ENCODE data around the gene SEL1L. TPM values are rescaled to one million over a fixed set of nuclear protein-coding genes. Genes with fewer than 3 reads are reported as not detected.
A peak's percentile ranks its signal among the peaks of the same experiment; 100 is the strongest.

Gene SEL1L
- 58.6 TPM for total RNA-seq (2013)
- polyA plus RNA-seq (10 to 100 TPM; 14.4 to 48.4 (median 42.5) TPM), polyA minus RNA-seq (34.5 and 42.4 TPM in 2 replicates), total RNA-seq (105 to 319 (median 168) reads per million in 11 experiments)

- intact Hi-C loops (cut with micrococcal nuclease) = loop anchor here in 1 of 2 donors (5.0 kb wide), 1 partner anchor 311 kb away; the partner anchor contains the start of gene GTF2A1
- peak within 1 kb of the TSS; percentile 97 for H3K4me3 Mint-ChIP-seq
- peaks cover 0 to 5% of the 10 kb centered on the region in 2 donors for H3K36me3 ChIP-seq (replicated peaks in 1 of 2; ENCODE audit: control insufficient read depth in 1 of 2, insufficient read depth in 2 of 2, low read length in 2 of 2)
- peaks cover 45% of the 10 kb centered on the region for H4K20me1 ChIP-seq (ENCODE audit: insufficient read depth, low read length)
- H3K9ac ChIP-seq (ENCODE audit: insufficient read depth, low read length, poor library complexity, severe bottlenecking) = peak within 1 kb of the TSS; percentile 84
- peaks cover 50% of the 10 kb centered on the region for H3K4me1 Mint-ChIP-seq
- H3K27ac ChIP-seq (ENCODE audit: low read depth in 1 of 2, low read length in 2 of 2) = peak within 1 kb of the TSS; percentile 50 to 84
- WGBS (ENCODE audit: insufficient coverage) = under 1% methylated on average over 48 of the region's 50 CpGs
- H3K36me3 Mint-ChIP-seq = peaks cover 0 to 3% of the 10 kb centered on the region in 2 donors
- no peaks in the 10 kb centered on the region for H3K27me3 Mint-ChIP-seq (ENCODE audit: low read depth in 3 of 3)
- peak within 1 kb of the TSS; percentile 75 to 89 (median 88) for H3K4me3 ChIP-seq (replicated peaks in 1 of 3; ENCODE audit: low read depth in 2 of 3, low read length in 3 of 3)
- peak within 1 kb of the TSS; percentile 79 for H2AFZ ChIP-seq (ENCODE audit: insufficient read depth, low read depth, low read length, poor library complexity, severe bottlenecking)
- H3K27me3 ChIP-seq (ENCODE audit: control insufficient read depth in 2 of 2, insufficient read depth in 2 of 2, low read length in 2 of 2) = no peaks in the 10 kb centered on the region
- H3K79me2 ChIP-seq (ENCODE audit: insufficient read depth, low read length) = peaks cover 50% of the 10 kb centered on the region
- DNase-seq = peak; percentile 98 to 99 (median 99)
- TF ChIP-seq, protein P1, sequence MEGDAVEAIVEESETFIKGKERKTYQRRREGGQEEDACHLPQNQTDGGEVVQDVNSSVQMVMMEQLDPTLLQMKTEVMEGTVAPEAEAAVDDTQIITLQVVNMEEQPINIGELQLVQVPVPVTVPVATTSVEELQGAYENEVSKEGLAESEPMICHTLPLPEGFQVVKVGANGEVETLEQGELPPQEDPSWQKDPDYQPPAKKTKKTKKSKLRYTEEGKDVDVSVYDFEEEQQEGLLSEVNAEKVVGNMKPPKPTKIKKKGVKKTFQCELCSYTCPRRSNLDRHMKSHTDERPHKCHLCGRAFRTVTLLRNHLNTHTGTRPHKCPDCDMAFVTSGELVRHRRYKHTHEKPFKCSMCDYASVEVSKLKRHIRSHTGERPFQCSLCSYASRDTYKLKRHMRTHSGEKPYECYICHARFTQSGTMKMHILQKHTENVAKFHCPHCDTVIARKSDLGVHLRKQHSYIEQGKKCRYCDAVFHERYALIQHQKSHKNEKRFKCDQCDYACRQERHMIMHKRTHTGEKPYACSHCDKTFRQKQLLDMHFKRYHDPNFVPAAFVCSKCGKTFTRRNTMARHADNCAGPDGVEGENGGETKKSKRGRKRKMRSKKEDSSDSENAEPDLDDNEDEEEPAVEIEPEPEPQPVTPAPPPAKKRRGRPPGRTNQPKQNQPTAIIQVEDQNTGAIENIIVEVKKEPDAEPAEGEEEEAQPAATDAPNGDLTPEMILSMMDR (IDR thresholded peaks at IDR 0.05) = no peak
- H3K9me3 ChIP-seq (replicated peaks in 1 of 2; ENCODE audit: control insufficient read depth in 1 of 2, insufficient read depth in 1 of 2, low read length in 2 of 2) = peaks cover 6 to 7% of the 10 kb centered on the region in 2 donors
- peak within 1 kb of the TSS; percentile 88 to 96 (median 95) for H3K27ac Mint-ChIP-seq
- H3K4me1 ChIP-seq (ENCODE audit: control insufficient read depth in 1 of 2, insufficient read depth in 2 of 2, low read length in 2 of 2) = peaks cover 39 to 50% of the 10 kb centered on the region in 2 donors
- peaks cover 3 to 11% (median 10%) of the 10 kb centered on the region in 7 donors for H3K9me3 Mint-ChIP-seq
- peak within 1 kb of the TSS; percentile 96 for H3K4me2 ChIP-seq (replicated peaks; ENCODE audit: extremely low read depth, low read length, poor library complexity, severe bottlenecking)
These were observed at the start of gene SEL1L for GRCh38 chr14:81533536-81534343. SEL1L (minus strand) TSS chr14:81533853; CDS start chr14:81533744, 109 bp downstream.

- H3K4me2 ChIP-seq (replicated peaks; ENCODE audit: extremely low read depth, low read length, poor library complexity, severe bottlenecking) = no peak overlapping the region
- H3K79me2 ChIP-seq (ENCODE audit: insufficient read depth, low read length) = no peaks in the 10 kb centered on the region
- no peak overlapping the region for H3K9ac ChIP-seq (ENCODE audit: insufficient read depth, low read length, poor library complexity, severe bottlenecking)
- Mint-ChIP-seq H3K4me1 (no peaks in the 10 kb centered on the region), H3K36me3 (no peaks in the 10 kb centered on the region), H3K9me3 (peaks cover 0 to 13% (median 5%) of the 10 kb centered on the region in 7 donors), H3K27ac (no peak overlapping the region), H3K27me3 (ENCODE audit: low read depth in 3 of 3) (peaks cover 0 to 4% (median 4%) of the 10 kb centered on the region in 3 donors), H3K4me3 (no peak overlapping the region)
- no peaks in the 10 kb centered on the region for H3K4me1 ChIP-seq (ENCODE audit: control insufficient read depth in 1 of 2, insufficient read depth in 2 of 2, low read length in 2 of 2)
- no peak overlapping the region for H3K4me3 ChIP-seq (replicated peaks in 1 of 3; ENCODE audit: low read depth in 2 of 3, low read length in 3 of 3)
- no peak for DNase-seq
- H3K9me3 ChIP-seq (replicated peaks in 1 of 2; ENCODE audit: control insufficient read depth in 1 of 2, insufficient read depth in 1 of 2, low read length in 2 of 2) = peaks cover 7 to 10% of the 10 kb centered on the region in 2 donors
- no peak overlapping the region for H3K27ac ChIP-seq (ENCODE audit: low read depth in 1 of 2, low read length in 2 of 2)
- TF ChIP-seq, protein P1 (IDR thresholded peaks at IDR 0.05) = no peak
- H4K20me1 ChIP-seq (ENCODE audit: insufficient read depth, low read length) = no peaks in the 10 kb centered on the region
- no peak overlapping the region for H2AFZ ChIP-seq (ENCODE audit: insufficient read depth, low read depth, low read length, poor library complexity, severe bottlenecking)
- H3K27me3 ChIP-seq (ENCODE audit: control insufficient read depth in 2 of 2, insufficient read depth in 2 of 2, low read length in 2 of 2) = no peaks in the 10 kb centered on the region
- WGBS (ENCODE audit: insufficient coverage) = 92% methylated on average over 2 of the region's 3 CpGs
- no peaks in the 10 kb centered on the region for H3K36me3 ChIP-seq (replicated peaks in 1 of 2; ENCODE audit: control insufficient read depth in 1 of 2, insufficient read depth in 2 of 2, low read length in 2 of 2)
- intact Hi-C loops (cut with micrococcal nuclease) = no loop called here
These were observed 48.8 kb upstream of the SEL1L start for GRCh38 chr14:81582420-81582819.

Data from CD14-positive monocyte (primary cell).